ENCODE data around the gene CYREN. TPM values are rescaled to one million over a fixed set of nuclear protein-coding genes. Genes with fewer than 3 reads are reported as not detected.
A peak's percentile ranks its signal among the peaks of the same experiment; 100 is the strongest.

Gene CYREN
- total and polyA plus RNA-seq, 9 of the 15 experiments (the other 6 are each of a cell fraction or from before 2014, with no cell fraction given): 13.9 to 108 (median 88.8) TPM

- H3K4me2 ChIP-seq (ENCODE audit: insufficient read depth, low read length): no peak overlapping the region
- CTCF ChIA-PET (ENCODE audit: low intra/inter-chr PET ratio): no interaction called here
- DNase-seq (ENCODE audit: extremely low read depth in 1 of 4, low spot score in 3 of 4) (no peak), FAIRE-seq (no peak), ATAC-seq (no peak)
- H3K27ac ChIP-seq (ENCODE audit: extremely low read depth, low read depth, low read length): no peak overlapping the region
- H3K27me3 ChIP-seq (ENCODE audit: control insufficient read depth in 2 of 2, insufficient read depth in 2 of 2, low read length in 2 of 2): peaks cover 8 to 9% of the 10 kb centered on the region in 2 experiments; a peak in 3 of 5 replicates
- no peaks in the 10 kb centered on the region for H3K36me3 ChIP-seq (ENCODE audit: control insufficient read depth, insufficient read depth, low read length)
- H3K79me2 ChIP-seq (ENCODE audit: control insufficient read depth, insufficient read depth, low read length): no peaks in the 10 kb centered on the region
- no TSS peak for BruUV-seq (replicated peaks)
- no peaks in the 10 kb centered on the region for H3K9me3 ChIP-seq (replicated peaks; ENCODE audit: control insufficient read depth, insufficient read depth, low read depth, low read length)
- H3K4me3 ChIP-seq: no peak overlapping the region
- H4K20me1 ChIP-seq (replicated peaks; ENCODE audit: control insufficient read depth, insufficient read depth, low read length): no peaks in the 10 kb centered on the region
- H3K9ac ChIP-seq (ENCODE audit: insufficient read depth in 1 of 2, low read depth in 2 of 2, low read length in 2 of 2): no peak overlapping the region
- intact Hi-C loops (cut with micrococcal nuclease): no loop called here
- 13% methylated on average over 2 of the region's 2 CpGs for WGBS (ENCODE audit: insufficient coverage, low coverage, missing lambda C conversion rate)
- peaks cover 9 to 10% of the 10 kb centered on the region in 2 experiments for H3K4me1 ChIP-seq (replicated peaks in 1 of 2; ENCODE audit: control insufficient read depth in 2 of 2, insufficient read depth in 2 of 2, low read length in 2 of 2)
- peak overlapping the region; percentile 29; the same call in 1 of the 2 replicates for H2AFZ ChIP-seq (ENCODE audit: low read depth, low read length)
- in situ Hi-C loops (cut with MboI): no loop called here
- POLR2A ChIA-PET: interaction anchor here (0.6 to 0.7 kb wide), 3 partner anchors 11 to 888 kb away, joined by 3 to 5 read pairs (median 3); no protein-coding TSS in a partner anchor
- H3K9me1 ChIP-seq (ENCODE audit: control insufficient read depth, insufficient read depth, low read length): no peaks in the 10 kb centered on the region
- TF ChIP-seq ZBTB34 (CRISPR knock-in tag; IDR thresholded peaks at IDR 0.05) (no peak), NBN (IDR thresholded peaks at IDR 0.05; ENCODE audit: low read depth) (no peak), MGA (IDR thresholded peaks at IDR 0.05) (no peak), MTA2 (IDR thresholded peaks at IDR 0.05; ENCODE audit: low read depth) (no peak), SAFB (IDR thresholded peaks at IDR 0.05; ENCODE audit: borderline replicate concordance, low read depth, low read length) (no peak), ZNF551 (CRISPR knock-in tag; IDR thresholded peaks at IDR 0.05) (no peak), CCAR2 (IDR thresholded peaks at IDR 0.05; ENCODE audit: low read depth, low read length) (no peak), NR1H2 (CRISPR knock-in tag; IDR thresholded peaks at IDR 0.05) (no peak), RBM17 (IDR thresholded peaks at IDR 0.05; ENCODE audit: borderline replicate concordance, low read depth, low read length) (no peak), RBM34 (IDR thresholded peaks at IDR 0.05; ENCODE audit: borderline replicate concordance, insufficient read depth, low read length) (no peak), POLR2AphosphoS5 (IDR thresholded peaks at IDR 0.05; ENCODE audit: control insufficient read depth, insufficient read depth, low read depth, low read length) (no peak)
Observed at GRCh38 chr7:135213831-135214230, 43.3 kb upstream of the CYREN start.
